GM21619 (cell line): ENCODE results near the gene MEGF11.
"Not testable (repeated sequence)": the region's sequence is repeated elsewhere in the genome, so short reads cannot be mapped to it uniquely, and the experiment has no call there.

Experiments
- ATAC-seq: cut with Tn5 transposase; IDR thresholded peaks from one replicate; pipeline ENCODE4 v1.9.1; 2021; ENCODE audit not compliant: unreplicated experiment

Gene MEGF11

GRCh38 chr15:65982627-65983322 is 270.8 kb downstream of the MEGF11 start:
- no peak for ATAC-seq

- peak; percentile 62 for ATAC-seq
Measured at GRCh38 chr15:65981837-65982626, 271.5 kb downstream of the MEGF11 start.

- no peak for ATAC-seq
Measured at GRCh38 chr15:65980824-65981456, 272.6 kb downstream of the MEGF11 start.

GRCh38 chr15:65979837-65980236 is 273.7 kb downstream of the MEGF11 start:
- no peak for ATAC-seq

GRCh38 chr15:65979316-65979715 is 274.2 kb downstream of the MEGF11 start:
- no peak for ATAC-seq

GRCh38 chr15:65978110-65978509 is 275.4 kb downstream of the MEGF11 start:
- no peak for ATAC-seq

- not testable (repeated sequence) for ATAC-seq
Measured at GRCh38 chr15:65976196-65976595, 277.4 kb downstream of the MEGF11 start.

GRCh38 chr15:65971741-65971995 is 281.9 kb downstream of the MEGF11 start:
- ATAC-seq: no peak

GRCh38 chr15:65970937-65971740 is 282.4 kb downstream of the MEGF11 start:
- no peak for ATAC-seq

GRCh38 chr15:65969865-65970816 is 283.4 kb downstream of the MEGF11 start:
- ATAC-seq: no peak

- no peak for ATAC-seq
Measured at GRCh38 chr15:65968511-65968910, 285.0 kb downstream of the MEGF11 start.

GRCh38 chr15:65964792-65965433 is 288.6 kb downstream of the MEGF11 start:
- ATAC-seq: no peak

GRCh38 chr15:65963911-65964482 is 289.6 kb downstream of the MEGF11 start:
- ATAC-seq: no peak

- no peak for ATAC-seq
Measured at GRCh38 chr15:65963358-65963757, 290.2 kb downstream of the MEGF11 start.

- ATAC-seq: no peak
Measured at GRCh38 chr15:65962187-65962586, 291.4 kb downstream of the MEGF11 start.

- ATAC-seq: no peak
Measured at GRCh38 chr15:65960586-65960985, 293.0 kb downstream of the MEGF11 start.

GRCh38 chr15:65958835-65959234 is 294.7 kb downstream of the MEGF11 start:
- ATAC-seq: no peak

GRCh38 chr15:65957451-65957850 is 296.1 kb downstream of the MEGF11 start:
- ATAC-seq: no peak

- no peak for ATAC-seq
Measured at GRCh38 chr15:65956899-65957298, 296.7 kb downstream of the MEGF11 start.
